Neural progenitor cell (in vitro differentiated cells): ENCODE measurements around the gene FAM163B. TPM values are rescaled to one million over a fixed set of nuclear protein-coding genes. Genes with fewer than 3 reads are reported as not detected.

Experiments used
- DNase-seq: peaks from one replicate; pipeline ENCODE4 v3.0.0-alpha.2; 2016; ENCODE audit warnings: low spot score
- H2AFZ ChIP-seq: fragments of 200-600 bp; sonication (generic); replicated peaks from 2 replicates; pipeline ENCODE4 v1.6.1; 2016; ENCODE audit warnings: antibody characterized with exemption
- H3F3A ChIP-seq: fragments of 200-600 bp; sonication (generic); 2 replicates; pipeline ENCODE4 v1.6.1; 2016; ENCODE audit warnings: antibody characterized with exemption, low read depth
- H3K27ac ChIP-seq: fragments of 200-600 bp; sonication (generic); 2 replicates; pipeline ENCODE4 v1.5.1; 2016; ENCODE audit warnings: mild to moderate bottlenecking
- H3K27me3 ChIP-seq: fragments of 200-600 bp; sonication (generic); 2 replicates; pipeline ENCODE4 v1.6.1; 2016; ENCODE audit warnings: mild to moderate bottlenecking, moderate library complexity
- H3K36me3 ChIP-seq: fragments of 200-600 bp; sonication (generic); 2 replicates; pipeline ENCODE4 v1.5.1; 2016
- H3K4me1 ChIP-seq: fragments of 200-600 bp; sonication (generic); 2 replicates; pipeline ENCODE4 v1.6.1; 2016; ENCODE audit warnings: mixed run types
- H3K4me2 ChIP-seq: fragments of 200-600 bp; sonication (generic); 2 replicates; pipeline ENCODE4 v1.6.1; 2016
- H3K4me3 ChIP-seq: fragments of 200-600 bp; sonication (generic); 2 replicates; pipeline ENCODE4 v1.5.1; 2016
- H3K79me2 ChIP-seq: fragments of 200-600 bp; sonication (generic); 2 replicates; pipeline ENCODE4 v1.6.1; 2016; ENCODE audit warnings: low read depth
- H3K9ac ChIP-seq: fragments of 200-600 bp; sonication (generic); 2 replicates; pipeline ENCODE4 v1.6.1; 2016
- H3K9me3 ChIP-seq: fragments of 200-600 bp; sonication (generic); 2 replicates; pipeline ENCODE4 v1.5.1; 2016; ENCODE audit warnings: low read depth
- H4K20me1 ChIP-seq: fragments of 200-600 bp; sonication (generic); 2 replicates; pipeline ENCODE4 v1.6.1; 2016; ENCODE audit warnings: low read depth
- H3K27ac Mint-ChIP-seq: 3 replicates; pipeline ENCODE4 v1.8.0; 2021; ENCODE audit warnings: mixed read lengths
- H3K27me3 Mint-ChIP-seq: 2 replicates; pipeline ENCODE4 v1.8.0; 2022; ENCODE audit warnings: low read depth, mild to moderate bottlenecking, inconsistent platforms, moderate library complexity, mixed read lengths; ENCODE audit not compliant: insufficient read depth
- H3K36me3 Mint-ChIP-seq: 3 replicates; pipeline ENCODE4 v1.8.0; 2021; ENCODE audit warnings: mixed read lengths
- H3K4me1 Mint-ChIP-seq: 3 replicates; pipeline ENCODE4 v1.8.0; 2021; ENCODE audit warnings: mixed read lengths
- H3K4me3 Mint-ChIP-seq: 3 replicates; pipeline ENCODE4 v1.8.0; 2021; ENCODE audit warnings: mild to moderate bottlenecking, moderate library complexity, mixed read lengths
- H3K9me3 Mint-ChIP-seq: 3 replicates; pipeline ENCODE4 v1.8.0; 2020; ENCODE audit warnings: mixed read lengths
- EZH2 ChIP-seq: fragments of 200-600 bp; sonication (generic); IDR thresholded peaks from 2 replicates; pipeline ENCODE4 v1.6.1; 2017; ENCODE audit warnings: antibody characterized with exemption, mild to moderate bottlenecking, moderate library complexity
- EZH2phosphoT487 ChIP-seq: fragments of 200-600 bp; sonication (generic); IDR thresholded peaks from 2 replicates; pipeline ENCODE4 v1.6.1; 2017; ENCODE audit warnings: antibody characterized with exemption
- total RNA-seq: library from RNA; depleted of rRNA; stranded (reverse); fragments of >200 nt; gene quantifications from 2 replicates; pipeline ENCODE4 v1.2.3, GENCODE V29; 2015; ENCODE audit warnings: low replicate concordance
- TF ChIP-seq, protein P1 (sequence below): fragments of 200-600 bp; sonication (generic); IDR thresholded peaks from 2 replicates; pipeline ENCODE4 v1.5.1; 2017; ENCODE audit warnings: antibody characterized with exemption, mild to moderate bottlenecking

Gene FAM163B
- total RNA-seq, 1 donor from 2014 or later: not detected

DNA sequence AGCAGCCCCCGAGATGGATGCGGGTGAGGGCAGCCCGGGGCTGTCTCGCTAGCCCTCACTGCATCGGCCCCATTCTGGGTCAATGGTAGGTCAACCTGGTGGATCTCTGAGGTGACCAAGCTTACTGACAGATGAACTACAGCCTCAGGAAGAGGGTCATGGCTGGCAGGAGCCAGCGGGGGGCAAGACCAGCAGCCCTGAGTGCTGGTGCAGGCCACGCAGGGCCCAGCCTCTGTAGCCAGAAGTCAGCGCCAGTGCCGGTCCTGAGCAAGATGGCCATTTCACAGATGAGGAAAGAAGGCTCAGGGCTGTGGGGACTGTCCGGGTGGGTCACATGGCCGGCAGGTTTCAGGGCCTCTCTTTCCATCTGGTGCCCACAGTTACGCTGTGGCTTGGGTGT is 21.9 kb upstream of the FAM163B start:
- no peaks in the 10 kb centered on the region for H3K9me3 ChIP-seq
- H3K4me1 Mint-ChIP-seq: peaks cover 20% of the 10 kb centered on the region

DNA sequence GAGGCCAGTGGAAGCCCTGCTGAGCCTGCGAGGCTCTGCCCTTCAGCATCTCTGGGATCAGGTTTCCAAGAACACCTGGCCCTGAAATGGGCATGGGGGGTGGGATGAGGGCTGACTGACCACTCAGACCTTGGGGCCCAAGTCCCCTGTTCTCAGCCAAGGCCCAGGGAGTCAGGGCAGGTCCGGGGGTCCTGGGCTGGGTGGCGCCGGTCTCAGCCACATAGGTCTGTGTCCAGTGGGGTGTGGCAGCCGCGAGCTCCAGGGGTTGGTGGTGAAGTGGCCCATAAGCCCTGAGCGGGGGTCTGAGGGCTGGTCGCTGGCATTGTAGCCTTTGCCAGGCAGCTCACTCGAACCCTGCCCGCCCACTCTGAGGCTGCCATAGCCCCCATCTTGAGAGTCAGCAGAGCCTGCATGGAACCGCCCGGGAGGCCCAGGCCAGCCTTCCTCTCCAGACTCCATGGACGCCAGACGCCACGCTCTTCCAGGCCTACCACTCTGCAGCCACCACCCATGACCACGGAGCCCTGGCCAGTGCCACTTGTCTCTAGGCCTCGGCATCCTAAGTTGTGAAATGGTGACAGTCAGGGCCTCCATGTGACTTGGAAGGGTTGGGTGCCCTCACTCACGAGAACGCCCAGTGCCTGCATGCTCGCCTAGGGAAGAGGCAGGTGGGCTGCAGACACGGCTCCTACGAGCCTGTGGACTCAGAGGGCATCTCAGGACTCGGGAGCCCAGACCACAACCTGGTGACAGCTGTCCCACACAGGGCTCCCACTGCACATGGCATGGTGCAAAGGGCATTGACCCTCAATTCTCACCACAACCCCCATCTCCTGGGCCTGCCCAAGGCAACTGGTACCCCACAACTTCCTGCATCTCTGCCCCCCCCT is 20.3 kb upstream of the FAM163B start:
- Histone ChIP-seq H3K4me2 (no peak overlapping the region), H3K27ac (no peak overlapping the region), H4K20me1 (no peaks in the 10 kb centered on the region), H2AFZ (no peak overlapping the region), H3K36me3 (no peaks in the 10 kb centered on the region), H3F3A (no peaks in the 10 kb centered on the region), H3K9ac (no peak overlapping the region), H3K79me2 (no peaks in the 10 kb centered on the region), H3K27me3 (no peaks in the 10 kb centered on the region), H3K4me1 (peaks cover 16% of the 10 kb centered on the region), H3K9me3 (no peaks in the 10 kb centered on the region), H3K4me3 (no peak overlapping the region)
- H3K4me3 Mint-ChIP-seq: no peak overlapping the region
- peaks cover 13% of the 10 kb centered on the region for H3K4me1 Mint-ChIP-seq
- peaks cover 9% of the 10 kb centered on the region for H3K9me3 Mint-ChIP-seq
- TF ChIP-seq EZH2phosphoT487 (no peak), EZH2 (no peak)
- TF ChIP-seq, protein P1, sequence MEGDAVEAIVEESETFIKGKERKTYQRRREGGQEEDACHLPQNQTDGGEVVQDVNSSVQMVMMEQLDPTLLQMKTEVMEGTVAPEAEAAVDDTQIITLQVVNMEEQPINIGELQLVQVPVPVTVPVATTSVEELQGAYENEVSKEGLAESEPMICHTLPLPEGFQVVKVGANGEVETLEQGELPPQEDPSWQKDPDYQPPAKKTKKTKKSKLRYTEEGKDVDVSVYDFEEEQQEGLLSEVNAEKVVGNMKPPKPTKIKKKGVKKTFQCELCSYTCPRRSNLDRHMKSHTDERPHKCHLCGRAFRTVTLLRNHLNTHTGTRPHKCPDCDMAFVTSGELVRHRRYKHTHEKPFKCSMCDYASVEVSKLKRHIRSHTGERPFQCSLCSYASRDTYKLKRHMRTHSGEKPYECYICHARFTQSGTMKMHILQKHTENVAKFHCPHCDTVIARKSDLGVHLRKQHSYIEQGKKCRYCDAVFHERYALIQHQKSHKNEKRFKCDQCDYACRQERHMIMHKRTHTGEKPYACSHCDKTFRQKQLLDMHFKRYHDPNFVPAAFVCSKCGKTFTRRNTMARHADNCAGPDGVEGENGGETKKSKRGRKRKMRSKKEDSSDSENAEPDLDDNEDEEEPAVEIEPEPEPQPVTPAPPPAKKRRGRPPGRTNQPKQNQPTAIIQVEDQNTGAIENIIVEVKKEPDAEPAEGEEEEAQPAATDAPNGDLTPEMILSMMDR: no peak
- H3K27ac Mint-ChIP-seq: no peak overlapping the region
- H3K27me3 Mint-ChIP-seq: peaks cover 17% of the 10 kb centered on the region
- no peaks in the 10 kb centered on the region for H3K36me3 Mint-ChIP-seq
- no peak for DNase-seq

More for the DNA sequence above, 21.9 kb upstream of the FAM163B start:
- no peak overlapping the region for H3K27ac Mint-ChIP-seq
- TF ChIP-seq EZH2phosphoT487 (no peak), EZH2 (no peak)
- TF ChIP-seq, protein P1: no peak
- no peaks in the 10 kb centered on the region for H3K36me3 Mint-ChIP-seq
- H3F3A ChIP-seq: peaks cover 4% of the 10 kb centered on the region
- peaks cover 21% of the 10 kb centered on the region for H3K4me1 ChIP-seq
- H3K4me3 ChIP-seq: no peak overlapping the region
- no peak overlapping the region for H3K27ac ChIP-seq
- H3K9ac ChIP-seq: no peak overlapping the region
- no peaks in the 10 kb centered on the region for H3K36me3 ChIP-seq
- H2AFZ ChIP-seq: no peak overlapping the region
- H4K20me1 ChIP-seq: no peaks in the 10 kb centered on the region
- no peak for DNase-seq
- no peaks in the 10 kb centered on the region for H3K27me3 ChIP-seq
- no peak overlapping the region for H3K4me2 ChIP-seq
- no peaks in the 10 kb centered on the region for H3K79me2 ChIP-seq
- H3K4me3 Mint-ChIP-seq: no peak overlapping the region
- peaks cover 17% of the 10 kb centered on the region for H3K27me3 Mint-ChIP-seq
- peaks cover 6% of the 10 kb centered on the region for H3K9me3 Mint-ChIP-seq

GRCh38 chr9:133628766-133629165 is 19.6 kb upstream of the FAM163B start:
- Histone ChIP-seq H3K36me3 (no peaks in the 10 kb centered on the region), H3K4me1 (peaks cover 9% of the 10 kb centered on the region), H3K4me3 (no peak overlapping the region), H4K20me1 (no peaks in the 10 kb centered on the region), H2AFZ (no peak overlapping the region), H3K9ac (no peak overlapping the region), H3F3A (no peaks in the 10 kb centered on the region), H3K79me2 (no peaks in the 10 kb centered on the region), H3K9me3 (no peaks in the 10 kb centered on the region), H3K27me3 (no peaks in the 10 kb centered on the region), H3K27ac (no peak overlapping the region), H3K4me2 (no peak overlapping the region)
- DNase-seq: no peak
- TF ChIP-seq, protein P1: no peak
- no peak for TF ChIP-seq EZH2phosphoT487
- TF ChIP-seq EZH2: no peak
- Mint-ChIP-seq H3K27me3 (peaks cover 15% of the 10 kb centered on the region), H3K4me1 (peaks cover 9% of the 10 kb centered on the region), H3K36me3 (no peaks in the 10 kb centered on the region), H3K4me3 (no peak overlapping the region), H3K9me3 (peaks cover 9% of the 10 kb centered on the region), H3K27ac (no peak overlapping the region)
